Ammon's horn (tissue), 1 donor: ENCODE data around the gene CWC27.
"Not testable (repeated sequence)": the region's sequence is repeated elsewhere in the genome, so short reads cannot be mapped to it uniquely, and the experiment has no call there.

ENCODE experiments used
- DNase-seq: peaks from one replicate; pipeline ENCODE4 v3.0.0-alpha.2; 2016; ENCODE audit warnings: low spot score

Gene CWC27

GRCh38 chr5:64838803-64839202, 70.1 kb downstream of the CWC27 start:
- no peak for DNase-seq

GRCh38 chr5:64839936-64840335, 71.2 kb downstream of the CWC27 start:
- no peak for DNase-seq

GRCh38 chr5:64840958-64841357, 72.2 kb downstream of the CWC27 start:
- no peak for DNase-seq

GRCh38 chr5:64853777-64854176, 85.0 kb downstream of the CWC27 start:
- DNase-seq: no peak

GRCh38 chr5:64854855-64855254, 86.1 kb downstream of the CWC27 start:
- DNase-seq: no peak

GRCh38 chr5:64859881-64860280, 91.2 kb downstream of the CWC27 start:
- no peak for DNase-seq

GRCh38 chr5:64861281-64861680, 92.6 kb downstream of the CWC27 start:
- DNase-seq: no peak

- DNase-seq: no peak
Observed at GRCh38 chr5:64864171-64864570, 95.4 kb downstream of the CWC27 start.

GRCh38 chr5:64865662-64866061, 96.9 kb downstream of the CWC27 start:
- no peak for DNase-seq

GRCh38 chr5:64869419-64869818, 100.7 kb downstream of the CWC27 start:
- DNase-seq: no peak

GRCh38 chr5:64872044-64872443, 103.3 kb downstream of the CWC27 start:
- no peak for DNase-seq

GRCh38 chr5:64873441-64873840, 104.7 kb downstream of the CWC27 start:
- no peak for DNase-seq

GRCh38 chr5:64874753-64875152, 106.0 kb downstream of the CWC27 start:
- no peak for DNase-seq

GRCh38 chr5:64876203-64876602, 107.5 kb downstream of the CWC27 start:
- no peak for DNase-seq

GRCh38 chr5:64880821-64881220, 112.1 kb downstream of the CWC27 start:
- DNase-seq: no peak

GRCh38 chr5:64883912-64884311, 115.2 kb downstream of the CWC27 start:
- DNase-seq: no peak

GRCh38 chr5:64884541-64884940, 115.8 kb downstream of the CWC27 start:
- DNase-seq: no peak

GRCh38 chr5:64887910-64888309, 119.2 kb downstream of the CWC27 start:
- DNase-seq: no peak

- no peak for DNase-seq
Observed at GRCh38 chr5:64895748-64896147, 127.0 kb downstream of the CWC27 start.

GRCh38 chr5:64899838-64900237, 131.1 kb downstream of the CWC27 start:
- no peak for DNase-seq

- no peak for DNase-seq
Observed at GRCh38 chr5:64900618-64901017, 131.9 kb downstream of the CWC27 start.

- DNase-seq: not testable (repeated sequence)
Observed at GRCh38 chr5:64907399-64907798, 138.7 kb downstream of the CWC27 start.

GRCh38 chr5:64914396-64914795, 145.7 kb downstream of the CWC27 start:
- no peak for DNase-seq

- DNase-seq: no peak
Observed at GRCh38 chr5:64918083-64918482, 149.4 kb downstream of the CWC27 start.

- no peak for DNase-seq
Observed at GRCh38 chr5:64921386-64921785, 152.7 kb downstream of the CWC27 start.
